GM21360 (cell line): Measurements from ENCODE around the gene ANK3.

Source experiments
- ATAC-seq: cut with Tn5 transposase; IDR thresholded peaks from one replicate; pipeline ENCODE4 v1.9.1; 2021; ENCODE audit warnings: mild to moderate bottlenecking, moderate library complexity; ENCODE audit not compliant: unreplicated experiment

The ANK3 gene

GRCh38 chr10:60003651-60004523 is 385.8 kb downstream of the ANK3 start:
- no peak for ATAC-seq

- ATAC-seq: no peak
These were observed 388.9 kb downstream of the ANK3 start for GRCh38 chr10:60000747-60001146.

DNA sequence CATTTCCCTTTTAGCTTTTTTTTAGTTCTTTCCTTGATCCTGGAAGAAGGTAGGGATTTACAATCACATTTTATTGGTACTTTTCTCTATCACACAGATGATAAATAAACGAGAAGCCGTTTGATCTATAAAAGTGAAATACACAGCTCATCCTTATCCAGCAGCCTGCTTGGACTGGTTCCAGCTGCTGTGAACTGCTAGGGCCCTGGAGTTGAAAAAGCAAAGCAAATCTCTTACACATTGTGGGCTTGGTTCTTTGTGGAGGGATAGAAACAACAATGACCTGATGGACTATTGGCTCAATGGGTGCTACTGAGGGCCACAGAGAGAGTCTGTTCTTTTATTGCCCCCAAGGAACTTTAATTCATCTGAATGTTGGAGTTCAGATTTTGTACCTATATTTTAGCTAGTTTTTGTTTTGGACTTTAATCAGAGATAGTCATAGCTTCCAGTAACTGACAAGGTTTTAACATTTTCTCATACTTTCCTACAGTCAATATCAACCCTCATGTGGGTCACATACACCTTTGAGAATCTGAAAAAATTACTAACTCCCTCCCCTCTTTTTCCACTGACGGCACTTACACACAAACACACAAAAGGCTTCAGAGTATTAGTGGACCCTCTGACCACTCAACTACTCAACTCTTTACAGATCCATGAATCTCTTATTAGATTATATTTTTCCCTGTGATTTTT is 391.7 kb downstream of the ANK3 start:
- no peak for ATAC-seq

GRCh38 chr10:59995862-59996261 is 393.8 kb downstream of the ANK3 start:
- ATAC-seq: no peak

GRCh38 chr10:59993931-59994330 is 395.7 kb downstream of the ANK3 start:
- no peak for ATAC-seq

DNA sequence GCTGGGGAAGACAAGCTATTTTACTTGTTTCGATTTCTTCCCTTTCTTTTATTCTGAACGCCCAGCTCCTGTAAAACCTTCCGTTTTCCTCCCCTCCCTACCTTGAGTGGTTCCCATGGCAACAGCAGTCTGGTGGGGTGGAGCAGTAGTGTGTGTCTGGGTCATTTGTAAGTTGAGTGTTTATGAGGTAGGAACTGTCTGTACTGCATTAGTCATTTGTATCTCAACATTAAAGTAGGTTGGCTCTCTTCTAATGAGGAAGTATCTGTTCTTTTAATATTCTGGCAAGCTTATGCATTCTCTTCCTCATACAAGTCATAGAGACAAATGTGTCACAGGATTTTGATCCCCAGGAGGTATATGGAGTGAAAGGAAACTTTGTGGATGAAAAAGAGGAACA is 398.0 kb downstream of the ANK3 start:
- no peak for ATAC-seq

- no peak for ATAC-seq
These were observed 398.6 kb downstream of the ANK3 start for GRCh38 chr10:59991117-59991516.

GRCh38 chr10:59985639-59986038 is 404.0 kb downstream of the ANK3 start:
- no peak for ATAC-seq

DNA sequence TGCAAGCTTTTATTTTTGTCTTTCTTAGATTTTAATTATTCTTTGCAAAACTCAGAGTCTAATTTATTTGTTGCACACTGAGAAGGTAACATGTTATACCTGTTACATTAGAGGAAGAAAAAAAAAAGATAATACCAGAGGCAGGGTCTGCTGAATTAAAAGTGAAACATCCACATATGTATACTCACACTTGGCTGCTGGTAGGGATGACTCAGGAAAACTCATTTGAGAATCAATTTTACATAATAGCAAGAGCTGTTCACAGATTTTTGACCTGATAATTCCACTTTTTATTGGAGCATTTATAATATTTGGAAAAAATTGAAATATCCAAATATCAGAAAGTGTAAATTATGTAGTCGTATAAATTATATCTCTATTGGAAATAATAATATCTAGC is 405.3 kb downstream of the ANK3 start:
- no peak for ATAC-seq

DNA sequence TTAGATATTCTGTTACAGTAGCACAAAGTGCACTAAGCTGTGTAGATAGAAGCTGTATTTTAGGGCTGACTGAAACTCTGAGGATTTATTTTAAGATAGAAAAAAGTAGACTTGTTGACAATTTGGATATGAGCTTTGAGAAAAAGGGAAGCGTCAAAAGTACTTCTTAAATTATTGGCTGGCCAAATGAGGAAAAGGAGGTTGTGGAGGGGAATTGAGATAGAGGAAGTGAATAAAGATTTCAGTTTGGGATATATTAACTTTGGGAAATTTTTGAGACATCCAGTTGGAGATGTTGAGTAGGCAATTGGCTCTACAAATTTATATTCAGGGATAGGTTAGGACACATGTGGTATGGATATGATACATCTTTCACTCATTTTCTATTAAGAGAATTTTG is 409.3 kb downstream of the ANK3 start:
- no peak for ATAC-seq

GRCh38 chr10:59977486-59977885 is 412.2 kb downstream of the ANK3 start:
- no peak for ATAC-seq

DNA sequence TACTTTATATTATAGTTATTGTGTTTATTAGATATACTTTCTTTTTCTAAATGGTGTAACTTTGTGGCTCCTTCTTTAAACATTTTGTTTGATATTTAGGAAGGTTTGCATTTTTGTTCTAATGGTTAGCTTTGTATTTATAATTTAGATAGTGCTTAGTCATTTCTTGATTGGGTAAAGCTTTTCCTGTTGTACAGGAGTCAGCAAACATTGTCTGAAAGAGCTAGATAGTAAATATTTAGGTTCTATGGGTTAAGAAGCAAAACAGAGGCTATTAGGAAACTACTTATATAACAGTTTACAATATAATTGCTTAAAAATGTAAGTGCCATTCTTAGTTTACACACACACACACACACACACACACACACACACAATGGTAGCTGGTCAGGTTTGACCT is 412.8 kb downstream of the ANK3 start:
- ATAC-seq: no peak
